Measurements from ENCODE around the gene RTN4IP1.
"Not testable (repeated sequence)": the region's sequence is repeated elsewhere in the genome, so short reads cannot be mapped to it uniquely, and the experiment has no call there.

Gene RTN4IP1

GRCh38 chr6:106588937-106589336 is 40.4 kb downstream of the RTN4IP1 start:
- H3K4me2 ChIP-seq (ENCODE audit: insufficient read depth, low read length, poor library complexity, severe bottlenecking); H4K8ac ChIP-seq (ENCODE audit: low read depth, low read length); H3K4me1 ChIP-seq (ENCODE audit: control insufficient read depth in 2 of 2, insufficient read depth in 1 of 2, low read depth in 1 of 2, low read length in 2 of 2); H2AK5ac ChIP-seq (ENCODE audit: low read depth, low read length); H3K23ac ChIP-seq (ENCODE audit: low read depth, low read length, poor library complexity); H3K79me1 ChIP-seq (ENCODE audit: low read depth, low read length); H4K91ac ChIP-seq (ENCODE audit: low read depth, low read length, poor library complexity); DNase-seq (ENCODE audit: low spot score); H3K9me3 ChIP-seq (replicated peaks in 1 of 2; ENCODE audit: control insufficient read depth in 2 of 2, insufficient read depth in 1 of 2, low read depth in 1 of 2, low read length in 2 of 2); H3K14ac ChIP-seq (ENCODE audit: low read length); H2BK5ac ChIP-seq (ENCODE audit: low read length); H3K27ac ChIP-seq (replicated peaks; ENCODE audit: low read length); H2BK120ac ChIP-seq (ENCODE audit: low read depth, low read length); H2BK12ac ChIP-seq (ENCODE audit: low read length); H3K4me3 ChIP-seq (ENCODE audit: low read length in 2 of 2); H2BK15ac ChIP-seq (ENCODE audit: low read length); H3K36me3 ChIP-seq (replicated peaks in 1 of 2; ENCODE audit: control insufficient read depth in 2 of 2, insufficient read depth in 2 of 2, low read length in 2 of 2); H3K4ac ChIP-seq (ENCODE audit: low read length); H3K27me3 ChIP-seq (ENCODE audit: control insufficient read depth in 3 of 3, insufficient read depth in 3 of 3, low read depth in 1 of 3, low read length in 3 of 3); H3K9ac ChIP-seq (ENCODE audit: low read depth, low read length, poor library complexity); H3K18ac ChIP-seq (ENCODE audit: low read length); H2AFZ ChIP-seq (ENCODE audit: low read length): not testable (repeated sequence)
- no CpG with 5 or more reads among the region's 5 CpGs for WGBS, 2 donors (ENCODE audit: extremely low coverage in 2 of 2, insufficient read length in 2 of 2, insufficient replicate concordance in 1 of 2)

GRCh38 chr6:106586815-106587415 is 42.4 kb downstream of the RTN4IP1 start:
- DNase-seq (ENCODE audit: low spot score): no peak
- Histone ChIP-seq H3K79me1 (ENCODE audit: low read depth, low read length) (no peaks in the 10 kb centered on the region), H3K14ac (ENCODE audit: low read length) (no peak overlapping the region), H2AK5ac (ENCODE audit: low read depth, low read length) (no peak overlapping the region), H3K4ac (ENCODE audit: low read length) (no peak overlapping the region), H3K9ac (ENCODE audit: low read depth, low read length, poor library complexity) (no peak overlapping the region), H2BK5ac (ENCODE audit: low read length) (no peak overlapping the region), H2AFZ (ENCODE audit: low read length) (no peak overlapping the region), H2BK15ac (ENCODE audit: low read length) (no peak overlapping the region), H3K4me1 (ENCODE audit: control insufficient read depth in 2 of 2, insufficient read depth in 1 of 2, low read depth in 1 of 2, low read length in 2 of 2) (no peaks in the 10 kb centered on the region), H2BK120ac (ENCODE audit: low read depth, low read length) (no peak overlapping the region), H4K91ac (ENCODE audit: low read depth, low read length, poor library complexity) (no peak overlapping the region), H3K27ac (replicated peaks; ENCODE audit: low read length) (no peak overlapping the region), H3K9me3 (replicated peaks in 1 of 2; ENCODE audit: control insufficient read depth in 2 of 2, insufficient read depth in 1 of 2, low read depth in 1 of 2, low read length in 2 of 2) (no peaks in the 10 kb centered on the region), H3K23ac (ENCODE audit: low read depth, low read length, poor library complexity) (no peak overlapping the region), H4K8ac (ENCODE audit: low read depth, low read length) (no peak overlapping the region), H3K4me3 (ENCODE audit: low read length in 2 of 2) (no peak overlapping the region), H3K18ac (ENCODE audit: low read length) (no peak overlapping the region), H3K36me3 (replicated peaks in 1 of 2; ENCODE audit: control insufficient read depth in 2 of 2, insufficient read depth in 2 of 2, low read length in 2 of 2) (peaks cover 2 to 10% of the 10 kb centered on the region in 2 donors), H2BK12ac (ENCODE audit: low read length) (no peak overlapping the region), H3K4me2 (ENCODE audit: insufficient read depth, low read length, poor library complexity, severe bottlenecking) (no peak overlapping the region), H3K27me3 (ENCODE audit: control insufficient read depth in 3 of 3, insufficient read depth in 3 of 3, low read depth in 1 of 3, low read length in 3 of 3) (no peaks in the 10 kb centered on the region)
- WGBS, 2 donors (ENCODE audit: extremely low coverage in 2 of 2, insufficient read length in 2 of 2, insufficient replicate concordance in 1 of 2): no CpG with 5 or more reads among the region's 4 CpGs

- Histone ChIP-seq H3K27me3 (ENCODE audit: control insufficient read depth in 3 of 3, insufficient read depth in 3 of 3, low read depth in 1 of 3, low read length in 3 of 3) (no peaks in the 10 kb centered on the region), H2BK15ac (ENCODE audit: low read length) (no peak overlapping the region), H3K4me2 (ENCODE audit: insufficient read depth, low read length, poor library complexity, severe bottlenecking) (no peak overlapping the region), H3K79me1 (ENCODE audit: low read depth, low read length) (no peaks in the 10 kb centered on the region), H2BK120ac (ENCODE audit: low read depth, low read length) (no peak overlapping the region), H2AFZ (ENCODE audit: low read length) (no peak overlapping the region), H3K14ac (ENCODE audit: low read length) (no peak overlapping the region), H2BK5ac (ENCODE audit: low read length) (no peak overlapping the region), H3K9ac (ENCODE audit: low read depth, low read length, poor library complexity) (no peak overlapping the region), H3K36me3 (replicated peaks in 1 of 2; ENCODE audit: control insufficient read depth in 2 of 2, insufficient read depth in 2 of 2, low read length in 2 of 2) (peaks cover 0 to 16% of the 10 kb centered on the region in 2 donors), H3K9me3 (replicated peaks in 1 of 2; ENCODE audit: control insufficient read depth in 2 of 2, insufficient read depth in 1 of 2, low read depth in 1 of 2, low read length in 2 of 2) (no peaks in the 10 kb centered on the region), H4K8ac (ENCODE audit: low read depth, low read length) (no peak overlapping the region), H3K27ac (replicated peaks; ENCODE audit: low read length) (no peak overlapping the region), H2AK5ac (ENCODE audit: low read depth, low read length) (no peak overlapping the region), H4K91ac (ENCODE audit: low read depth, low read length, poor library complexity) (no peak overlapping the region), H3K18ac (ENCODE audit: low read length) (no peak overlapping the region), H3K4me1 (ENCODE audit: control insufficient read depth in 2 of 2, insufficient read depth in 1 of 2, low read depth in 1 of 2, low read length in 2 of 2) (no peaks in the 10 kb centered on the region), H3K4ac (ENCODE audit: low read length) (no peak overlapping the region), H3K4me3 (ENCODE audit: low read length in 2 of 2) (no peak overlapping the region), H2BK12ac (ENCODE audit: low read length) (no peak overlapping the region), H3K23ac (ENCODE audit: low read depth, low read length, poor library complexity) (no peak overlapping the region)
- DNase-seq (ENCODE audit: low spot score): no peak
- WGBS, 2 donors (ENCODE audit: extremely low coverage in 2 of 2, insufficient read length in 2 of 2, insufficient replicate concordance in 1 of 2): no CpG with 5 or more reads among the region's 1 CpG
Measured at GRCh38 chr6:106581468-106581867, 47.8 kb downstream of the RTN4IP1 start.

- H3K79me1 ChIP-seq (ENCODE audit: low read depth, low read length): no peaks in the 10 kb centered on the region
- no peak overlapping the region for H2BK15ac ChIP-seq (ENCODE audit: low read length)
- no peak overlapping the region for H2AFZ ChIP-seq (ENCODE audit: low read length)
- no peaks in the 10 kb centered on the region for H3K9me3 ChIP-seq (replicated peaks in 1 of 2; ENCODE audit: control insufficient read depth in 2 of 2, insufficient read depth in 1 of 2, low read depth in 1 of 2, low read length in 2 of 2)
- no peak overlapping the region for H3K4ac ChIP-seq (ENCODE audit: low read length)
- no peak overlapping the region for H3K18ac ChIP-seq (ENCODE audit: low read length)
- H3K23ac ChIP-seq (ENCODE audit: low read depth, low read length, poor library complexity): no peak overlapping the region
- H2BK12ac ChIP-seq (ENCODE audit: low read length): no peak overlapping the region
- peaks cover 6 to 13% of the 10 kb centered on the region in 2 donors for H3K4me1 ChIP-seq (ENCODE audit: control insufficient read depth in 2 of 2, insufficient read depth in 1 of 2, low read depth in 1 of 2, low read length in 2 of 2)
- peaks cover 0 to 16% of the 10 kb centered on the region in 2 donors for H3K36me3 ChIP-seq (replicated peaks in 1 of 2; ENCODE audit: control insufficient read depth in 2 of 2, insufficient read depth in 2 of 2, low read length in 2 of 2)
- no peak overlapping the region for H3K9ac ChIP-seq (ENCODE audit: low read depth, low read length, poor library complexity)
- H2AK5ac ChIP-seq (ENCODE audit: low read depth, low read length): no peak overlapping the region
- H3K4me2 ChIP-seq (ENCODE audit: insufficient read depth, low read length, poor library complexity, severe bottlenecking): no peak overlapping the region
- no peak overlapping the region for H3K4me3 ChIP-seq (ENCODE audit: low read length in 2 of 2)
- H3K14ac ChIP-seq (ENCODE audit: low read length): no peak overlapping the region
- H3K27me3 ChIP-seq (ENCODE audit: control insufficient read depth in 3 of 3, insufficient read depth in 3 of 3, low read depth in 1 of 3, low read length in 3 of 3): no peaks in the 10 kb centered on the region
- WGBS, 2 donors (ENCODE audit: extremely low coverage in 2 of 2, insufficient read length in 2 of 2, insufficient replicate concordance in 1 of 2): no CpG with 5 or more reads among the region's 2 CpGs
- H4K8ac ChIP-seq (ENCODE audit: low read depth, low read length): no peak overlapping the region
- H2BK120ac ChIP-seq (ENCODE audit: low read depth, low read length): no peak overlapping the region
- no peak overlapping the region for H2BK5ac ChIP-seq (ENCODE audit: low read length)
- no peak overlapping the region for H4K91ac ChIP-seq (ENCODE audit: low read depth, low read length, poor library complexity)
- no peak for DNase-seq (ENCODE audit: low spot score)
- no peak overlapping the region for H3K27ac ChIP-seq (replicated peaks; ENCODE audit: low read length)
Measured at GRCh38 chr6:106579281-106579680, 50.0 kb downstream of the RTN4IP1 start.
